HG03558 (cell line): ENCODE data around the gene RAB19.

ENCODE experiments used
- ATAC-seq: cut with Tn5 transposase; IDR thresholded peaks from one replicate; pipeline ENCODE4 v1.9.1; 2021; ENCODE audit warnings: moderate number of reproducible peaks; ENCODE audit not compliant: unreplicated experiment; ENCODE audit errors: extremely low read depth

The RAB19 gene, protein sequence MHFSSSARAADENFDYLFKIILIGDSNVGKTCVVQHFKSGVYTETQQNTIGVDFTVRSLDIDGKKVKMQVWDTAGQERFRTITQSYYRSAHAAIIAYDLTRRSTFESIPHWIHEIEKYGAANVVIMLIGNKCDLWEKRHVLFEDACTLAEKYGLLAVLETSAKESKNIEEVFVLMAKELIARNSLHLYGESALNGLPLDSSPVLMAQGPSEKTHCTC

DNA sequence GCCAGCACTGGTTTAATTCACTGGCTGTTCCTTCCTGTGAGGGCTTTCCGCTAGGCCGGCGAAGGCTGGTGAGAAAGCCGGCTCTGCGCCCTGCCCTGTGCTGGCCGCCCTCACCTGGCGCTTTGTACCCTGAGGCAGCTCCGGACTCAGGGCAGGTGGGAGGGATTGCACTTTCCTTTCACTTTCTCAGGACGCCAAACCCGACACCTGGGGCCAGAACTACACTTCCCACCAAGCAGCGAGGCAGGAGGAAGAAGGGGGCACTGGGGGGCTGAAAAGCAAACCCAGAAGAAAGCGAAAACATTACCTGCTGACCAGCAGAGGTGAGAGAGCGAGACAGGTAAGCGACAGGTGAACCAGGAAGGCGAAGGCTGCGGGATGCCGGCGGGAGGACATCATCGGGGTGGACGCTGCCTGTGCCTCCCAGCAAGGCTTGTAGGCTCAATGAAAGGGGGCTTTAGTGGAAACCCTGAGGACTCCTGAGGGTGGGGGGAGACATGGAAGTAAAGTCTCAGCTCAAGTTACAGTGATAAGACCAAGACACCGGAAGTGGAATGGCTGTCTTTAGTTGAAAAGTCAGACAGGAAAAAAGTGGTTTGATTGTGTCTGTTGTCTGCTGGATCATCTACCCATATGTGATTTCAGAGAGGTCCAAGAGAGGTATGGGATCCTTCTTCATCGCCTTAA is at the start of gene RAB19:
Gene RAB19 (plus strand): TSS at position 181 of the 687 bp plus-strand sequence. CDS start 3,589 bp downstream, outside the sequence.
- ATAC-seq = no peak

DNA sequence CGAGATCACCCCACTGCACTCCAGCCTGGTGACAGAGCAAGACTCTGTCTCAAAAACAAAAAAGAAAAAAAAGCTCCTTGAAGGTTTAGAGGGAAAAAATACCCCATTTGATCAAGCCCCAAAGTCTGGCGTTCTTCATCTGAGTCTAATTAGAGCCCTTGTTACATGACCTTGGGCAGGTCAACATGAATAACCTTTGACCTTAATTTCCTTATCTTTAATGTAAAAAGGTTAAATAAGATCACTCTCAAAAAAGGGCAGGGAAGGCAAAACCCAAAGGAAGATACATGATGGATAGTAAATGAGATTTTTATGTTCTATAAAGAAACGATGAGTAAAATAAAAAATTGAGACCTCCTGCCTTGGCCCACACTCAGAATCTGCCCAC is 45.8 kb upstream of the RAB19 start:
- ATAC-seq = no peak

DNA sequence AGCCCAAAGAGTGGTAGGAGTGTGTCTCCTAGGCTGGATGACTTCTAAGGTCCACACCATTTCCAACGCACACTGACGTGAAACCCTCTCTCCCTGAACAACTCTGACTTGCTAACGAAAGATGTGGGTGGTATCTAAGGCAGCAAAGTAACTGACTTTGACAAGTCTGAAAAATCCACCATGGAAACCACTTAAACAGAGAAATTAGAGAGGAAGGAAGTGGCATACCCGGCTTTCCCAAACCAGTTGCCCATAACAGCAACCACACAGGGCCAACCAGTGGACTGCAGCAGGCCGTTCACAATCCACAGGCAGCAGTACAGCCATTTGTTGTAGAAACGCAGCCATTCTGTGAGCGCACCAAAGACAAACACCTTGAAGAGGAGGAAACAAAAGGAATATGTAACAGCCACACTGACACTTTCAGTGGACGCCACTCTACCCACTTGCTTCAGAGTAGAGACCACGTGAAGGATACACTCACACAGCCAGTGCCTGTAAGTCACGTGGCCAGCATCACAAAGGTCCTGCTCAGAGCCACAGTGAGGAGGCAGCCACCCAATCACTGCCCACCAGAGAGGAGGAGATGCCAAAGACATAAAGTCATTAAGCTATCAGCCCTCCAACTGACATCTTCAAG is 45.3 kb upstream of the RAB19 start:
- no peak for ATAC-seq

DNA sequence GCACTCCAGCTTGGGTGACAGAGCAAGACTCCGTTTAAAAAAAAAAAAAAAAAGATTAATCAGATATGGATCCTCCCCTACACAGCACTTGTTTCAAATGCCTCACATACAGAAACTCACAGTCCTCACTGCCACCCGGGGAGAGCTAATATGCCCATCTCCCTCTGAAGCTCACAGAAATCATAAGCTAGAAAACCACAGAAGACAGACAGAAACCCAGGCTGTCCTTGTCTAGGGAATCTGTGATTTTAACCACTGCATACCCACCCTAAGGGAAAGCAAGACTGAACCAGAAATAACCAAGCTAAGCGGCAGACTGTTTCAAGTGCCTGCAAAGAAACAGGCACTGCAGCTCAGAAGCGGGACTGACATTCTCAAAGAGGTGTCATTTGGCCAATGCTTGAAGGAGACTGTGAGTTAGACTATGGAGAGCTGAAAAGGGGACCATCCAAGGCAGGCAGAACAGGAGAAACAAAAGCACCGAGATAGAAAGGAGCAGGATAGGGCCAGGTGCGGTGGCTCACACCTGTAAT is 43.1 kb upstream of the RAB19 start:
- no peak for ATAC-seq

DNA sequence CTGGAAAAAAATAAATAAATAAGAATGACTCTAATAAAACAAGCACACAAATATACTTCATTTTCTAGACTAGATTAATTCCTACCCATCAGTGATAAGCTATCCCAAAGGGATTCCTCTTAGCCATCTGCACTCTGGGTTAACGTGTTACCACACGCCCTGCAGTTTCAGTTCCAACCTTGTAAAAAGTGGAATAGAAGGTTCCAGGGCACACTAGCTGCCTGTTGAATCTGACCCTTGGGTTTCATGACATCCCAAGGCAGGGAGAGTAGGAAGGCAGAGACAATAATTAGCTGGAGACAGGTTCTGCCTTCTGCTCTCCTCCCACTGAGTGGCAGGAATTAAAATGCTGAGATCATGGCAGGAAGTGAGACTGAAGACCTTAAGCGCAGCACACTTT is 39.0 kb upstream of the RAB19 start:
- ATAC-seq = no peak

DNA sequence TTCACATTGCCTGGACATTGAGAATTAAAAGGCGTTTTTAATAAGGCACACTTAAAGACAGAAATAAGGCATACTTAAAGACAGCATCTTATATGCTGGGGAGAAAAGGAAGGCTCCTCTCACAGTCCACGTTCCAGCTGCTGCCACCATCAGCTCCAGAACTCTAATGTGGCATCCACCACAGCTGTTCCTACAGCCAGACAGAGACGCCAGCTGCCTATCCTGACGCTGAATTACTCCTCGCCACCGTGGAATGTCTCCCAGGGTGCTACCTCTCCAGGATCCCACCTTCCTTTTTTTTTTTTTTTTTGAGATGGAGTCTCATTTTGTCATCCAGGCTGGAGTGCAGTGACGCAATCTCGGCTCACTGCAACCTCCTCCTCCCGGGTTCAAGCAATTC is 36.3 kb upstream of the RAB19 start:
- ATAC-seq = no peak

DNA sequence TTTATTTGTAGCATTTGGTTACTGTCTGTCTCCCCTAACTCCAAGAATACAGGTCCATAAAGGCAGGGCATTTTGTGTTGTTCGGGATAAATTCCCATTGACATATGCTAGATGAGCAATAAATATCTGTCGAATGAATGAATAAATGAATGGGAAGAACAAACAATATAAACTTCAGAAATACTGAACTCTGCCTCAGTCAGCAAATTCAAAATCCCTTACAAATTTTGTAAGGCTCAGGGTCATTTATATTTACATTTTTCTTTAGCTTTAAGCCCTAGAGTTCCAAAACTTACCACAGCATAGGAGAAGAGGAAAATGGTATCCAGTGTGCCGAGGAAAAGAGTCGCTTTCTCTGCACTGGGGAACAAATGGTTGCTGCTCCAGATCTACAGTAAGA is 34.6 kb upstream of the RAB19 start:
- no peak for ATAC-seq

DNA sequence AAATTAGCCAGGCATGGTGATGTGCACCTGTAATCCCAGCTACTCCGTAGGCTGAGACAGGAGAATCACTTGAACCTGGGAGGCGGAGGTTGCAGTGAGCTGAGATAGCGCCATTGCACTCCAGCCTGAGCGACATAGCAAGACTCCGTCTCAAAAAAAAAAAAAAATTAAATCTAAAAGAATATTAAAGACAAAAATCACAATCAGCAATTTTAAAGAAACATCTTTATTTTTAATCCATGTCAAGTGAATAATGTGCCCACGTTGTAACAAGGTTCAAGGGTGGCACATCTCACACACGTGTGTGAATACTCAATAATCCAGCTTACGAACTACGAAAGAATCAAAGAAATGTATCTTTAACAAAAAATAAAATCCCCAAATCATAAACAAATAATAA is 28.5 kb upstream of the RAB19 start:
- no peak for ATAC-seq

DNA sequence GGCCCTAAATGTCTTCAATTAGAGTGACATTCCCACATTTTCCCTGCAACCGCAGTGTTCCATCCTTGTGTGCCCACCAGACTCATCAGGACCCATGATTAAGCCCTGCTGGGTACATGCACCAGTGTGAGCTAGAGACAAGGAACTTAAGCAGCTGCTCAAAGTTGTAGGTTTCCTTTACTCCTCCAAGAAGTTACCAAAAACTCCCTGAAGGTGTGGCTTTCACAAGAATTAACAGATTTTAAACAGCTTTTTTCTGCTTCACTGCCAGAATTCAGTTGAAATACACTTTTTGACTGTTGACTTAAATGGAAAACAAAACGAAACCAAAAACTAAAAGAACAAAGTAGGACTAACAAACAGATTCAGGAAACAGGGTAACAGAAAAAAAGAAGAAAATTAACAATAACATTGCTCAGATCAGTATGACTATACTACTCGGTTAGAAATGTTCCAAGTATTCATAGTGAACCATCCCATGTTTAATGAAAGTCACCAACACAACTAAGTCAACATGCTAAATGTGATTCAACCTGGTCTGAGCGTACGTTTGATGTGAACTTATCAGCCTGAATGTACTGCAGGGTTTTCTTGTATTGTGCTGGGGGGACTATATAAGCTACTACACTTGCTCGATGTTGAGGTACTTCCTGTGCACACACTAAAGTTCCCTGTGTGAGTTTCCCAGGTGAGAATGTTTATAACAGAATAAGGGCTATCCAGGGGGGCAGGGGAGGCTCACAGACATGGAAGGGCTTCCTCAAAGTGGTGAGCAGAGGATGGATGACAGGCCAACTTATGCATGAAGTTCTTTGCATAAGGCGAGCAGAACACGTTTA is 27.7 kb upstream of the RAB19 start:
- no peak for ATAC-seq

DNA sequence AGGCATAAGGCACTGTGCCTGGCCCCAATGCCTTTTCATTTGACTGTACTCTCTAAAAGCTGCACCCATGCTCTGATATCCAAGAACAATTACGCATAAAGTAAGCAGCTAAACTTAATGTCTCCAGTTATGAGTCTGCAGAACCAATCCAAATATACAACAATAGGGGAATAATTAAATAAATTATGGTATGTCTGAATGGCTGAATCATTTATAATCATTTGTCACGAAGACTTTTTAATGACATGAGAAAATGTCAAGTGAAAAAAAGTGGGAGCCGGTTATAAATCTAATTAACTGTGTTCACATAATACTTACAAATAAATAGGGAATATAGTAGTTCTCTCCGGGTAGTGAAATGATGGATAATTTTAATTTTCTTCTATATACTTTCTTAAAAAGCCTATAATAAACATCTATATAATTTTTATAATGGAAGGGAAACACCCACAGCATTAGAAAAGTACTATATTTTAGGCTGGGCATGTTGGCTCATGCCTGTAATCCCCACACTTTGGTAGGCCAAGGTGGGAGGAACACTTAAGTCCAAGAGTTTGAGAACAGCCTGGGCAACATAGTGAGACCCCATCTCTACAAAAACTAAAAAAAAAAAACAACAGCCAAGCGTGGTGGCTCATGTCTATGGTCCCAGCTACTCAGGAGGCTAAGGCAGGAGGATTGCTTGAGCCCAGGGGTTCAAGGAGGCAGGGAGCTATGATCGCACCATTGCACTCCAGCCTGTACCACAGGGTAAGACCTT is 19.7 kb upstream of the RAB19 start:
- ATAC-seq = no peak

DNA sequence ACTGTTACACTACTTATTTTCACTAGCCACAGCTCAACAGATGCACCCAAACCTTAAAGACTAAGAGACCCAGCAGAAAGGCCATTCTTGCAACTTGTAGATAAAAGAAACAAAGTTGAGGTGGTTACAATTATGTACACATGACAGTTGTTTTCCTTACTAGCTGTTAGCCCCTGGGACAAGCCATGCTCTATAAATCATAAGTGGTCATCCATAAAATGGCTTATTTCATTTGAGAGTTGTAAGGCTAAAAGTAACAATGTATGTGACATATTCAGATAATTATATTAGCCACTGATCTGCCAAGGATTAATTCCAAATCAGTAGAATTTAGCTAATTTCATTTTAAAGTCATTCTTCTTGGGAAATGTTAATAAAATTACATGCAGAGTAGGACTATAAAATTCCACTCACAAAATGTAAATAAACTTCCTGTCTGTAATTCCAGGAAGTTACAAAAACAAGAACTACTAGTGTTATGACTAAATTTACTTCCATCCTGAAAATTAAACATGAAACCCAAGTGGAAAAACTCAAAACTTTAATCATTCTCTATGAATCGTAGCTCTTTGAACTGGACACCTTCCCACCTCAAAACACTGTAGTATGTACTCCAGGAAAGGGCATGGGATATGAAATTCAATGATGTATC is 18.8 kb upstream of the RAB19 start:
- no peak for ATAC-seq

DNA sequence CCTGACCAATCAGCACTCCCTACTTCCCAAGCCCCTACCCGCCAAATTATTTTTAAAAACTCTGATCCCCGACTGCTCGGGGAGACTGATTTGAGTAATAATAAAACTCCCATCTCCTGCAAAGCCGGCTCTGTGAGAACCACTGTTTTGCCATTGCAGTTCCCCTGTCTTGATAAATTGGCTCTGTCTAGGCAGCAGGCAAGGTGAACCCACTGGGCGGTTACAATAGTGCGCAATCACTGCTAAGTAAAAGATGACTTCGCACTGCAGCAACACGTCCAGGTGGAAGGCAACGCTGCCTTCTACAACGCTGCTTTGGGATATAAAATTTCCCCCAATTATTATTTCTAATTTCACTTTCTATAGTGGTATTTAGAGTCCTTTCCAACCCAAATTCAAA is 14.4 kb upstream of the RAB19 start:
- ATAC-seq = no peak

DNA sequence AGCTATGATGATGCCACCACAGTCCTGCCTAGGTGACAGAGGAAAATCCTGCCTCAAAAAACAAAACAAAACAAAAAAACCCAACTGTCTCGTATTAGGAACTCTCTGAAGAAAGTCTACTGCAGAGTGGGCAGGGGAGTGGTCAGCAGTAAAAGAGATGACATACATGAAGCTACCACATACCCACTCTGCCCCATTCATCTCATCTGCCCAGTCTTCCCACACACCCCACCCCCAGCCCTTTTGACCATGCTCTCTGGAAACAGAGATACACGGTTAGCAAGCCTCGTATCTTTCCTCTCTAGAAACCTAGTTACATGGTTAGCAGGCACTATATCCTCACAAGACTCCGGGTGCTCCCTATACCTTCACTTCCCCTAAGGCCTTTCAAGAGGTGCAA is 13.8 kb upstream of the RAB19 start:
- ATAC-seq = no peak

DNA sequence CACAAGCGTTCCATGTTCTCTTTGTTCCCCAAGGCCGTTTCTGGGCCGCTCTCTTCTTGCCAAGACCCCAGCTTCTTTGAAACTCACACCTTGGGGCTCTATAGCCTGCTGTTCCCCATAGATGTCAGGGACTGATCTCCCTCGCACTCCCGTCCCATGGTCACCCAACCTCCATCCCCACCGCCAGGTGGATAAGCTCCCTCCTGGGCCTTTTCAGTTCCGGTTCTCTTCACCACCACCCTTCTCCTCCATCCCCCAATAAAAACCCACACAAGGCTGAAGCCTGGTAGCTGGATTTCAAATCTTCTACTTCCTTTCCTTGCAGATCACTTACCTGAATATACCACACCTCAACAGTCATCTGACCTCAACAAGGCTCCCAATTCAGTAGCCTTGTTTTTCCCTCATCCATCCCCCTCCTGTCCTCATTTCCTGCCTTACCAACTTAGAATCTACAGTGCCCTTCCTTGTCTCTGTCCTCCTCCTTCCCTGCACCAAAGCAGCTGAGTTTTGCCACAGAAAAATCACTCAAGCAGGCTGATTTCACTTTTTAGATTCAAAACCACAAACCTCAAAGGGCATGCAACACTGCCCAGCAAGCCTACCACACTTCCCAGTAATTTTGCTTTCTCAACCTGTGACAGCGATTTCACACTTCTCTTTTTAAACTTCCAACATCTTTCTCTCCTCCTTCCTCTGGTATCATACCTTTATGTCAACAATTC is 13.2 kb upstream of the RAB19 start:
- peak; percentile 46 for ATAC-seq

DNA sequence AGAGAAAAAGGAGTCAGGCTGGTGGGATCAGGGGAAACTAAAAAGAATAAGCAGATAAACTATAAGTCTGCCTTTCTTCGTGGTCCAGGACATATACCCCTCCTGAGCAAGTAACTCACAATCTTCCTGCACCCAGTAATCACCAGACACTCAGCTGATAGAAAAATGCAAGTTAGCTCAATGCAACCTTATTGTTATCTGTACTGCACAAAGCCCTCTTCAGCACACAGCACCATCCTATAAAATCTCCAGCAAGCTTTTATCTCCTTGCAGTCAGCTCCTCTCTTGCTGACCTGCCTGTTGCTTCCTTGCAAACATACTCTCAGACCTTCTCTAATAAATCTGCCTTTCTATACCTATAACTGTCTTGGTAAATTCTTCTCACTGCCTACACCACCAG is 12.2 kb upstream of the RAB19 start:
- ATAC-seq = no peak

DNA sequence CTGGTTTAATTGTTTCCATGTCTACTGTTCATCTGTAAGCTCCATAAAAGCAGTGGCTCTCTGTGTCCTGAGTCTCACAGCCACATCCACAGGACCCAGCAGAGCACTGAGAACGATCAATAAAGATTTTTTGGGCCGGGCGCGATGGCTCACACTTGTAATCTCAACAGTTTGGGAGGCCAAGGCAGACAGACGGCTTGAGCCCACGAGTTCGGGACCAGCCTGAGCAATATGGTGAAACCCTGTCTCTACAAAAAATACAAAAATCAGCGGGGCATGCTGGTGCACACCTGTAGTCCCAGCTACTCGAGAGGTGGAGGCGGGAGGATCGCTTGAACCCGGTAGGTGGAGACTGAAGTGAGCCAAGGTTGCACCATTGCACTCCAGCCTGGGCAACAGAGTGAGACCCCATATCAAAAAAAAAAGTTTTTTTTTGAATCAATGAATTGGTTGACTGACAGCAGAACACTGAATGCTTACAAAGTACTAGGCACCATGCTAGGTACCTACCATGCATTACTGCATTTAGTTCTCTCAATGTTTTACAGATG is 10.0 kb upstream of the RAB19 start:
- no peak for ATAC-seq

DNA sequence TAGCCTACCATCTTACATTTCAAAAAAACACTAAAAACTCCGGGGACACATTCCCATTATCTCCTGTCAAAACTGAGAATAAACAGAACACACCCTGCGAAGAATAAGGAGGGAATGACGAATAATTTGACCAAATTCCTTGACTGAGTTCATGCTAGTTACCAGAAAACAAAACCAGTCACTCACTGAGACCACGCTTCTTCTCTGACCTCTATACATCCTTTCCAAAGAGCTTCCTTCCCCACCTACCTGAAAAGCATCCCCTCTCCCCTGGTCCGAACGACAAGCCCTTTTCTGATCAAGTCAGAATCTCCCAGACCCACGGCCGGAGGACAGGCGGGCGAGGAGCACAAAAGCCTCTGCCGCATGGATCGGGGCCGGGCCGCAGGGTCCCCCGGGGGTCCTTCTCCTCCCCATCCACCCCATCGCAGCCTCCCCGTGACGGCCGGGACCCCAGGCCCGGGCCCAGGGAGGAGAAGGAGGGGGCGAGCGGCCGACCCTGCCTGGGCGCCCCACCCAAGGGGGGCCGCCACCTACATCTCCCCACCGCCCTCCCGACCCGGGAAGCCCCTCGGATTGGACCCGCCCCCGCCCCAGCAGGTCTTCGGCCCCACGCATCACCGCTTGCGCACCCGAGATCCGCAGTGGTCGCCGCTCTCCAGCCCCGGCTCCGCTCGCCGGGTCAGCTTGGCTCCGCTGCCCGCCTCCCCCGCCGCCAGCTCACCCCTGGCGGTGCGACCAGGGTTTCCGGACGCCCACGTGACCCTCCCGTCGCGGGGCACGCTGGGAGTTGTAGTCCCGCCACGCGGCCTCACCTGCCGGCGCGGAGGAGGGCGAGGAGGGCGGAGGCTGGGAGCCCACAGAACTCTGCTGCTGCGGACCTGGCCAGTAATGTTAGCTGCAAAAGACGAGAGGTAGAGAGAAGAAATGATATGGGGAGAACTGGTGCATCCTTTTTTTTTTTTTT is 5.8 kb upstream of the RAB19 start, which contains the start of gene SLC37A3:
Gene SLC37A3 (minus strand): TSS at position 747 of the 967 bp plus-strand sequence. CDS start 16,004 bp downstream, outside the sequence.
- ATAC-seq = peak; percentile 99
